ENCODE measurements around the gene GABBR2. TPM values are rescaled to one million over a fixed set of nuclear protein-coding genes. Genes with fewer than 3 reads are reported as not detected.

Gene GABBR2
- total RNA-seq, 1 donor from 2014 or later: 0.74 TPM

DNA sequence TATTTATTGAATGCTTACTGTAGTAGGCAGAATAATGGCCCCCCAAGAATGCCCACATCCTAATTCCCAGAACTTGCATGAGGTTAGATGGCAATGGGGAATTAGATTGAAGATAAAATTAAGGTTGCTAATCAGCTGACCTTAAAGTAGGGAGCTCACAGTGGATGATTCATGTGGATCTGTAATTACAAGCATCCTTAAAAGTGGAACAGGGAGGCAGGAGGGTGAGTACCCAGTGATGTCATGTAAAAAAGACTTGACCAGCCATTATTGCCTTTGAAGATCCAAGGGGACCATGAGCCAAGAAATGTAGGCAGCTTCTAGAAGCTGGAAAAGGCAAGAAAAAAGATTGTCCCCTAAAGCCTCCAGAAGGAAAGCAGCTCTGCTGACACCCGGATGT is 71.4 kb downstream of the GABBR2 start:
- peaks cover 9% of the 10 kb centered on the region for H3K27me3 Mint-ChIP-seq (ENCODE audit: low read depth)
- TF ChIP-seq, protein P1, sequence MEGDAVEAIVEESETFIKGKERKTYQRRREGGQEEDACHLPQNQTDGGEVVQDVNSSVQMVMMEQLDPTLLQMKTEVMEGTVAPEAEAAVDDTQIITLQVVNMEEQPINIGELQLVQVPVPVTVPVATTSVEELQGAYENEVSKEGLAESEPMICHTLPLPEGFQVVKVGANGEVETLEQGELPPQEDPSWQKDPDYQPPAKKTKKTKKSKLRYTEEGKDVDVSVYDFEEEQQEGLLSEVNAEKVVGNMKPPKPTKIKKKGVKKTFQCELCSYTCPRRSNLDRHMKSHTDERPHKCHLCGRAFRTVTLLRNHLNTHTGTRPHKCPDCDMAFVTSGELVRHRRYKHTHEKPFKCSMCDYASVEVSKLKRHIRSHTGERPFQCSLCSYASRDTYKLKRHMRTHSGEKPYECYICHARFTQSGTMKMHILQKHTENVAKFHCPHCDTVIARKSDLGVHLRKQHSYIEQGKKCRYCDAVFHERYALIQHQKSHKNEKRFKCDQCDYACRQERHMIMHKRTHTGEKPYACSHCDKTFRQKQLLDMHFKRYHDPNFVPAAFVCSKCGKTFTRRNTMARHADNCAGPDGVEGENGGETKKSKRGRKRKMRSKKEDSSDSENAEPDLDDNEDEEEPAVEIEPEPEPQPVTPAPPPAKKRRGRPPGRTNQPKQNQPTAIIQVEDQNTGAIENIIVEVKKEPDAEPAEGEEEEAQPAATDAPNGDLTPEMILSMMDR (IDR thresholded peaks at IDR 0.05; ENCODE audit: unreplicated experiment): no peak
- DNase-seq (ENCODE audit: low spot score in 2 of 2, unreplicated experiment in 2 of 2): no peak
- H3K9me3 Mint-ChIP-seq: no peaks in the 10 kb centered on the region
- no peaks in the 10 kb centered on the region for H3K36me3 Mint-ChIP-seq
- no peaks in the 10 kb centered on the region for H3K4me1 Mint-ChIP-seq
- no peak overlapping the region for H3K4me3 Mint-ChIP-seq
- no peak overlapping the region for H3K27ac Mint-ChIP-seq

GRCh38 chr9:98635374-98635773 is 73.4 kb downstream of the GABBR2 start:
- TF ChIP-seq, protein P1 (IDR thresholded peaks at IDR 0.05; ENCODE audit: unreplicated experiment): no peak
- H3K27me3 Mint-ChIP-seq (ENCODE audit: low read depth): peaks cover 7% of the 10 kb centered on the region
- no peaks in the 10 kb centered on the region for H3K4me1 Mint-ChIP-seq
- no peak for DNase-seq (ENCODE audit: low spot score in 2 of 2, unreplicated experiment in 2 of 2)
- no peak overlapping the region for H3K27ac Mint-ChIP-seq
- H3K4me3 Mint-ChIP-seq: no peak overlapping the region
- H3K9me3 Mint-ChIP-seq: no peaks in the 10 kb centered on the region
- H3K36me3 Mint-ChIP-seq: no peaks in the 10 kb centered on the region

- H3K36me3 Mint-ChIP-seq: no peaks in the 10 kb centered on the region
- no peak overlapping the region for H3K4me3 Mint-ChIP-seq
- no peak overlapping the region for H3K27ac Mint-ChIP-seq
- TF ChIP-seq, protein P1 (IDR thresholded peaks at IDR 0.05; ENCODE audit: unreplicated experiment): no peak
- DNase-seq (ENCODE audit: low spot score in 2 of 2, unreplicated experiment in 2 of 2): no peak
- H3K27me3 Mint-ChIP-seq (ENCODE audit: low read depth): peaks cover 12% of the 10 kb centered on the region
- H3K9me3 Mint-ChIP-seq: no peaks in the 10 kb centered on the region
- H3K4me1 Mint-ChIP-seq: no peaks in the 10 kb centered on the region
Observed at GRCh38 chr9:98634685-98635336, 73.9 kb downstream of the GABBR2 start.

GRCh38 chr9:98632839-98633238 is 75.9 kb downstream of the GABBR2 start:
- no peak overlapping the region for H3K4me3 Mint-ChIP-seq
- no peaks in the 10 kb centered on the region for H3K36me3 Mint-ChIP-seq
- DNase-seq (ENCODE audit: low spot score in 2 of 2, unreplicated experiment in 2 of 2): no peak
- TF ChIP-seq, protein P1 (IDR thresholded peaks at IDR 0.05; ENCODE audit: unreplicated experiment): no peak
- H3K4me1 Mint-ChIP-seq: no peaks in the 10 kb centered on the region
- H3K27ac Mint-ChIP-seq: no peak overlapping the region
- peaks cover 23% of the 10 kb centered on the region for H3K27me3 Mint-ChIP-seq (ENCODE audit: low read depth)
- H3K9me3 Mint-ChIP-seq: no peaks in the 10 kb centered on the region

- Mint-ChIP-seq H3K27ac (no peak overlapping the region), H3K27me3 (ENCODE audit: low read depth) (peaks cover 35% of the 10 kb centered on the region), H3K4me1 (no peaks in the 10 kb centered on the region), H3K9me3 (peaks cover 3% of the 10 kb centered on the region), H3K4me3 (no peak overlapping the region), H3K36me3 (no peaks in the 10 kb centered on the region)
- no peak for DNase-seq (ENCODE audit: low spot score in 2 of 2, unreplicated experiment in 2 of 2)
- TF ChIP-seq, protein P1 (IDR thresholded peaks at IDR 0.05; ENCODE audit: unreplicated experiment): no peak
Observed at GRCh38 chr9:98627296-98627695, 81.4 kb downstream of the GABBR2 start.

Data from mesothelial cell of epicardium (in vitro differentiated cells).